Peyer's patch (tissue), 4 donors: ENCODE measurements around the gene OCLN. TPM values are rescaled to one million over a fixed set of nuclear protein-coding genes. Genes with fewer than 3 reads are reported as not detected.
"Not testable (repeated sequence)": the region's sequence is repeated elsewhere in the genome, so short reads cannot be mapped to it uniquely, and the experiment has no call there.

Source experiments
- DNase-seq, 3 donors: peaks; one replicate each; pipeline ENCODE4 v3.0.0-alpha.2; 2017 to 2019
- H3K27ac ChIP-seq, 4 donors: fragments of 200-600 bp; sonication (generic); one replicate each; pipeline ENCODE4 v1.5.1; 2016 to 2019
- H3K27me3 ChIP-seq, 2 donors: fragments of 200-600 bp; sonication (generic); one replicate each; pipeline ENCODE4 v1.5.1; 2019
- H3K36me3 ChIP-seq, 3 donors: fragments of 200-600 bp; sonication (generic); one replicate each; pipeline ENCODE4 v1.5.1; 2016 to 2019
- H3K4me1 ChIP-seq, 4 donors: fragments of 200-600 bp; sonication (generic); one replicate each; pipeline ENCODE4 v1.5.1; 2016 to 2019
- H3K4me3 ChIP-seq, 4 donors: fragments of 200-600 bp; sonication (generic); 1 replicate in 3 of 4; 2 replicates in 1 of 4; pipeline ENCODE4 v1.5.1; 2016 to 2019; ENCODE audit warnings: mild to moderate bottlenecking in 1 of 4
- H3K9me3 ChIP-seq, 4 donors: fragments of 200-600 bp; sonication (generic); one replicate each; pipeline ENCODE4 v1.5.1; 2016 to 2019; ENCODE audit warnings: mild to moderate bottlenecking in 1 of 4
- CTCF ChIP-seq, 6 experiments: fragments of 450-650 bp in 4 of 6; fragments of 200-600 bp in 2 of 6; sonication (generic) in 1 of 6; IDR thresholded peaks; one replicate each; pipeline ENCODE4 v1.5.1; 2017 to 2019; ENCODE audit warnings: antibody characterized with exemption in 6 of 6, mild to moderate bottlenecking in 3 of 6, moderate library complexity in 1 of 6
- POLR2A ChIP-seq, 2 donors: fragments of 450-650 bp; IDR thresholded peaks; one replicate each; pipeline ENCODE4 v1.5.1; 2017; ENCODE audit warnings: antibody characterized with exemption in 2 of 2, mild to moderate bottlenecking in 2 of 2, moderate library complexity in 2 of 2
- total RNA-seq, 4 donors: library from RNA; depleted of rRNA; stranded (reverse); fragments of >200 nt; gene quantifications; one replicate each; pipeline ENCODE4 v1.1.0, GENCODE V29; 2016

OCLN gene
- total RNA-seq, 4 donors from 2014 or later: 64.7 to 103 (median 76.7) TPM

GRCh38 chr5:69530561-69531405 lies 38.2 kb downstream of the OCLN start:
- H3K4me1 ChIP-seq: no peaks in the 10 kb centered on the region

GRCh38 chr5:69531406-69531801 lies 38.8 kb downstream of the OCLN start:
- H3K4me1 ChIP-seq: no peaks in the 10 kb centered on the region
- DNase-seq: no peak
- no peak overlapping the region for H3K27ac ChIP-seq
- no peaks in the 10 kb centered on the region for H3K36me3 ChIP-seq
- no peak overlapping the region for H3K4me3 ChIP-seq
- no peaks in the 10 kb centered on the region for H3K27me3 ChIP-seq
- no peak for TF ChIP-seq CTCF (IDR thresholded peaks at IDR 0.05)
- TF ChIP-seq POLR2A (IDR thresholded peaks at IDR 0.05): no peak
- H3K9me3 ChIP-seq: no peaks in the 10 kb centered on the region

More at GRCh38 chr5:69530561-69531405, 38.2 kb downstream of the OCLN start:
- no peaks in the 10 kb centered on the region for H3K27me3 ChIP-seq
- DNase-seq: no peak
- H3K9me3 ChIP-seq: no peaks in the 10 kb centered on the region
- H3K36me3 ChIP-seq: no peaks in the 10 kb centered on the region
- no peak overlapping the region for H3K27ac ChIP-seq
- TF ChIP-seq CTCF (IDR thresholded peaks at IDR 0.05): no peak
- no peak overlapping the region for H3K4me3 ChIP-seq

- DNase-seq, H3K36me3 ChIP-seq, H3K9me3 ChIP-seq, H3K27ac ChIP-seq, H3K4me3 ChIP-seq, H3K4me1 ChIP-seq, H3K27me3 ChIP-seq: not testable (repeated sequence)
These were observed 45.3 kb downstream of the OCLN start for GRCh38 chr5:69537911-69538310.

GRCh38 chr5:69538735-69539134 lies 46.1 kb downstream of the OCLN start:
- not testable (repeated sequence) for H3K27me3 ChIP-seq, H3K27ac ChIP-seq, H3K9me3 ChIP-seq, H3K36me3 ChIP-seq, H3K4me1 ChIP-seq, H3K4me3 ChIP-seq, DNase-seq

- H3K4me1 ChIP-seq, H3K27me3 ChIP-seq, H3K36me3 ChIP-seq, DNase-seq, H3K9me3 ChIP-seq, H3K4me3 ChIP-seq, H3K27ac ChIP-seq: not testable (repeated sequence)
These were observed 48.8 kb downstream of the OCLN start for GRCh38 chr5:69541347-69541746.

GRCh38 chr5:69542838-69543618 lies 50.4 kb downstream of the OCLN start:
- not testable (repeated sequence) for H3K4me1 ChIP-seq, H3K36me3 ChIP-seq, H3K27ac ChIP-seq, DNase-seq, H3K4me3 ChIP-seq, H3K9me3 ChIP-seq, H3K27me3 ChIP-seq

- not testable (repeated sequence) for H3K4me1 ChIP-seq, DNase-seq, H3K27ac ChIP-seq, H3K36me3 ChIP-seq, H3K27me3 ChIP-seq, H3K4me3 ChIP-seq, H3K9me3 ChIP-seq
These were observed 52.0 kb downstream of the OCLN start for GRCh38 chr5:69544602-69545001.

GRCh38 chr5:69559908-69560330 lies 67.3 kb downstream of the OCLN start, which contains the start of gene GTF2H2C:
GTF2H2C (plus strand) TSS chr5:69560191; CDS start chr5:69565133, 4,942 bp downstream.
- H3K27ac ChIP-seq: peak within 1 kb of the TSS; percentile 38 to 78 (median 52)
- not testable (repeated sequence) for H3K9me3 ChIP-seq, H3K4me1 ChIP-seq, H3K27me3 ChIP-seq, H3K36me3 ChIP-seq
- H3K4me3 ChIP-seq: peak within 1 kb of the TSS; percentile 38 to 54 (median 44)
- TF ChIP-seq CTCF (IDR thresholded peaks at IDR 0.05): peak in 1 of 6 experiments; percentile 22
- DNase-seq: peak; percentile 68 to 90 (median 85)

- not testable (repeated sequence) for H3K4me1 ChIP-seq, DNase-seq, H3K27ac ChIP-seq, H3K36me3 ChIP-seq, H3K9me3 ChIP-seq, H3K27me3 ChIP-seq
- H3K4me3 ChIP-seq: peak overlapping the region; percentile 12 to 40 (median 28)
These were observed 68.2 kb downstream of the OCLN start for GRCh38 chr5:69560587-69561431.

- not testable (repeated sequence) for H3K27ac ChIP-seq, H3K27me3 ChIP-seq, H3K9me3 ChIP-seq, DNase-seq, H3K36me3 ChIP-seq, H3K4me3 ChIP-seq, H3K4me1 ChIP-seq
These were observed 73.6 kb downstream of the OCLN start for GRCh38 chr5:69566172-69566571.

- H3K9me3 ChIP-seq, H3K4me1 ChIP-seq, H3K4me3 ChIP-seq, H3K27me3 ChIP-seq, H3K27ac ChIP-seq, H3K36me3 ChIP-seq, DNase-seq: not testable (repeated sequence)
These were observed 75.5 kb downstream of the OCLN start for GRCh38 chr5:69568072-69568471.
